CD4-positive, alpha-beta T cell (primary cell): Measurements from ENCODE around the gene GOLGA7B. TPM values are rescaled to one million over a fixed set of nuclear protein-coding genes. Genes with fewer than 3 reads are reported as not detected.

Source experiments
- ATAC-seq: fragments of 200-7000 bp; cut with Tn5 transposase; one replicate; pipeline ENCODE4 v1.10.0; 2022; ENCODE audit warnings: mild to moderate bottlenecking; ENCODE audit not compliant: poor library complexity
- CTCF ChIA-PET: fragments of 350-600 bp; sonication (Branson Sonifier 250); formaldehyde crosslinking; loops from one replicate; lab custom pipeline; 2021; ENCODE audit warnings: antibody characterized with exemption, inconsistent platforms; lab: Charles Lee
- POLR2A ChIA-PET: fragments of 350-600 bp; sonication (Branson Sonifier 250); formaldehyde crosslinking; loops from one replicate; lab custom pipeline; 2021; ENCODE audit warnings: antibody characterized with exemption, inconsistent platforms; lab: Charles Lee
- DNase-seq, 14 experiments: peaks; one replicate each; pipeline ENCODE4 v3.0.0-alpha.2; 2013 to 2020; ENCODE audit warnings: mixed read lengths in 2 of 14
- H3K27ac ChIP-seq, 2 donors: one replicate each; pipeline versions ENCODE4 v1.5.1 to v1.7.0; 2013; ENCODE audit warnings: low read length in 2 of 2, low read depth in 1 of 2, mild to moderate bottlenecking in 1 of 2
- H3K27me3 ChIP-seq, 2 experiments: 1 replicate in 1 of 2; 2 replicates in 1 of 2; pipeline versions ENCODE4 v1.6.1 to v1.7.0; 2013; ENCODE audit warnings: low read length in 2 of 2, control low read depth in 1 of 2, mild to moderate bottlenecking in 1 of 2, moderate library complexity in 1 of 2; ENCODE audit not compliant: insufficient read depth in 2 of 2, control insufficient read depth in 1 of 2
- H3K36me3 ChIP-seq: one replicate; pipeline ENCODE4 v1.6.1; 2013; ENCODE audit warnings: low read length, control low read depth; ENCODE audit not compliant: insufficient read depth
- H3K4me1 ChIP-seq: one replicate; pipeline ENCODE4 v1.6.1; 2013; ENCODE audit warnings: low read length, control low read depth; ENCODE audit not compliant: insufficient read depth
- H3K4me3 ChIP-seq: one replicate; pipeline ENCODE4 v1.5.1; 2013; ENCODE audit warnings: mild to moderate bottlenecking, low read length, moderate library complexity
- H3K9me3 ChIP-seq, 2 experiments: 1 replicate in 1 of 2; 2 replicates in 1 of 2; pipeline versions ENCODE4 v1.6.1 to v1.7.0; 2013; ENCODE audit warnings: low read length in 2 of 2, mild to moderate bottlenecking in 2 of 2, control low read depth in 1 of 2, moderate library complexity in 1 of 2; ENCODE audit not compliant: control insufficient read depth in 1 of 2, insufficient read depth in 1 of 2
- H3K27ac Mint-ChIP-seq: one replicate; pipeline ENCODE4 v1.8.0; 2020; ENCODE audit warnings: mixed read lengths
- H3K27me3 Mint-ChIP-seq: one replicate; pipeline ENCODE4 v1.8.0; 2021; ENCODE audit warnings: mixed read lengths
- H3K36me3 Mint-ChIP-seq: one replicate; pipeline ENCODE4 v1.8.0; 2021; ENCODE audit warnings: low read depth, mixed read lengths
- H3K4me1 Mint-ChIP-seq: one replicate; pipeline ENCODE4 v1.8.0; 2021; ENCODE audit warnings: low read depth, mixed read lengths
- H3K4me3 Mint-ChIP-seq: one replicate; pipeline ENCODE4 v1.8.0; 2020; ENCODE audit warnings: mild to moderate bottlenecking, mixed read lengths
- H3K9me3 Mint-ChIP-seq: one replicate; pipeline ENCODE4 v1.8.0; 2020; ENCODE audit warnings: mixed read lengths
- CTCF ChIP-seq: fragments of 200-600 bp; IDR thresholded peaks from one replicate; pipeline ENCODE4 v1.8.0; 2022; ENCODE audit warnings: antibody characterized with exemption, mild to moderate bottlenecking
- intact Hi-C, 2 experiments: fragments of 100-400 bp; cut with DNase I in 1 of 2; cut with micrococcal nuclease in 1 of 2; formaldehyde crosslinking; loops; one replicate each; pipeline versions ENCODE4 v1.15.1 to v1.9.0; 2023 to 2025; cut with DNase I, micrococcal nuclease
- total RNA-seq, 174 experiments: library from RNA in 2 of 174; stranded (reverse) in 2 of 174; gene quantifications; one replicate each; pipeline ENCODE4 v1.2.3 and lab custom pipeline; 2021 to 2026

Gene GOLGA7B
- total RNA-seq, 2 experiments from 2014 or later = 4.5 to 6.1 TPM

- H3K4me3 Mint-ChIP-seq = no peak overlapping the region
Observed at GRCh38 chr10:97916586-97916985, 66.9 kb downstream of the GOLGA7B start.

GRCh38 chr10:97919012-97919411 is 69.4 kb downstream of the GOLGA7B start:
- Mint-ChIP-seq H3K9me3 (no peaks in the 10 kb centered on the region), H3K36me3 (no peaks in the 10 kb centered on the region), H3K27me3 (peaks cover 34% of the 10 kb centered on the region), H3K27ac (no peak overlapping the region), H3K4me1 (peaks cover 15% of the 10 kb centered on the region), H3K4me3 (no peak overlapping the region)
- POLR2A ChIA-PET = no interaction called here
- peaks cover 8% of the 10 kb centered on the region for H3K4me1 ChIP-seq
- ATAC-seq = peak; percentile 50
- no peaks in the 10 kb centered on the region for H3K9me3 ChIP-seq
- no peaks in the 10 kb centered on the region for H3K36me3 ChIP-seq
- no peak for TF ChIP-seq CTCF
- intact Hi-C loops = loop anchor here (10.0 kb wide), 2 partner anchors 396 to 746 kb away; no protein-coding TSS in a partner anchor
- no peak overlapping the region for H3K4me3 ChIP-seq
- no peak overlapping the region for H3K27ac ChIP-seq
- CTCF ChIA-PET = interaction anchor here (1.3 kb wide), 1 partner anchor 122 kb away, joined by 3 read pairs; no protein-coding TSS in a partner anchor
- peaks cover 2 to 3% of the 10 kb centered on the region in 2 experiments for H3K27me3 ChIP-seq
- peak in 1 of 14 experiments; percentile 29 for DNase-seq

More at GRCh38 chr10:97916586-97916985, 66.9 kb downstream of the GOLGA7B start:
- Histone ChIP-seq H3K4me3 (no peak overlapping the region), H3K36me3 (no peaks in the 10 kb centered on the region), H3K9me3 (no peaks in the 10 kb centered on the region), H3K4me1 (peaks cover 8% of the 10 kb centered on the region), H3K27me3 (no peaks in the 10 kb centered on the region), H3K27ac (no peak overlapping the region)
- ChIA-PET CTCF (no interaction called here), POLR2A (no interaction called here)
- DNase-seq (no peak), ATAC-seq (no peak)
- peaks cover 15% of the 10 kb centered on the region for H3K4me1 Mint-ChIP-seq
- intact Hi-C loops = loop anchor here (10.0 kb wide), 2 partner anchors 398 to 748 kb away; no protein-coding TSS in a partner anchor
- H3K9me3 Mint-ChIP-seq = no peaks in the 10 kb centered on the region
- peaks cover 26% of the 10 kb centered on the region for H3K27me3 Mint-ChIP-seq
- no peak for TF ChIP-seq CTCF
- no peaks in the 10 kb centered on the region for H3K36me3 Mint-ChIP-seq
- no peak overlapping the region for H3K27ac Mint-ChIP-seq

- Mint-ChIP-seq H3K4me1 (peaks cover 9% of the 10 kb centered on the region), H3K27me3 (peaks cover 42% of the 10 kb centered on the region), H3K36me3 (no peaks in the 10 kb centered on the region), H3K4me3 (no peak overlapping the region), H3K27ac (no peak overlapping the region), H3K9me3 (no peaks in the 10 kb centered on the region)
- Histone ChIP-seq H3K9me3 (no peaks in the 10 kb centered on the region), H3K27ac (no peak overlapping the region), H3K27me3 (peaks cover 3 to 5% of the 10 kb centered on the region in 2 experiments), H3K4me1 (no peaks in the 10 kb centered on the region), H3K4me3 (no peak overlapping the region), H3K36me3 (no peaks in the 10 kb centered on the region)
- TF ChIP-seq CTCF = no peak
- POLR2A ChIA-PET = no interaction called here
- intact Hi-C loops = no loop called here
- no peak for ATAC-seq
- CTCF ChIA-PET = no interaction called here
- no peak for DNase-seq
Observed at GRCh38 chr10:97920865-97921264, 71.2 kb downstream of the GOLGA7B start.

Other genes with a start within 250 kb of the GOLGA7B start
- under 1 TPM; 0.36 to 0.39 TPM for gene MORN4, start 216.3 kb upstream of the GOLGA7B start, total RNA-seq
- 10 to 100 TPM; 26.3 to 27.2 TPM for gene PI4K2A, start 209.2 kb upstream of the GOLGA7B start, total RNA-seq
- gene AVPI1, start 162.6 kb upstream of the GOLGA7B start, total RNA-seq = 10 to 100 TPM; 10.7 to 11.6 TPM
- gene MARVELD1, start 136.1 kb upstream of the GOLGA7B start, total RNA-seq = under 1 TPM; 0.52 to 0.89 TPM
- gene ZFYVE27, start 112.7 kb upstream of the GOLGA7B start, total RNA-seq = 10 to 100 TPM; 58.4 to 60.6 TPM
- not detected for gene SFRP5, start 77.8 kb upstream of the GOLGA7B start, total RNA-seq
- gene CRTAC1, start 180.8 kb downstream of the GOLGA7B start, total RNA-seq = not detected